HG02884 (cell line): ENCODE results near the gene ITM2B.
"Not testable (repeated sequence)": the region's sequence is repeated elsewhere in the genome, so short reads cannot be mapped to it uniquely, and the experiment has no call there.

Source experiments
- ATAC-seq: cut with Tn5 transposase; IDR thresholded peaks from one replicate; pipeline ENCODE4 v1.9.1; 2021; ENCODE audit warnings: mild to moderate bottlenecking, moderate library complexity; ENCODE audit not compliant: unreplicated experiment

ITM2B gene

GRCh38 chr13:48222358-48223301 is 10.4 kb upstream of the ITM2B start:
- ATAC-seq: no peak

- no peak for ATAC-seq
Observed at GRCh38 chr13:48224701-48225100, 8.3 kb upstream of the ITM2B start.

DNA sequence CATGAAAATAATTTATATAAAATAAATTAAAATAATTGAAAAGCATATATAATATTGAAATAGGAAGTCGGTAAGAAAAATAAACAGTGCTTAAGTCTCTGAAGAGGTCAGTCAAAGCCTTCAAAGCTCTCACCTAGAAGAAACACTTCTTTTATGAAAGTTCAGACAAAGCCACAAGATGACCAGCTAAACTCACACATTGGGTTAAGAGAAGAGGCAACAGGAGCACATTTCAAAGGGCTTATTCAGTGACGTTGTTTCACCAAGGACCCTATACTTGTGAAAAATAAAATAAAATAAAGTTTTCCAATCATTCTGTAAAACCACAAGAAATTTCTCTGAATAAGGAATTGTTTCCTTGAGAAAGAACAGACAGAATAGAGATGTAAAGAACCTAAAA is 2.5 kb upstream of the ITM2B start:
- ATAC-seq: no peak

- ATAC-seq: no peak
Observed at GRCh38 chr13:48231080-48231479, 1.9 kb upstream of the ITM2B start.

GRCh38 chr13:48231933-48232332 is 1.1 kb upstream of the ITM2B start:
- no peak for ATAC-seq

GRCh38 chr13:48232420-48233045 is 473 bp upstream of the ITM2B start:
- no peak for ATAC-seq

- ATAC-seq: no peak
Observed at GRCh38 chr13:48233889-48234488, 983 bp downstream of the ITM2B start.

GRCh38 chr13:48234566-48235340 is 1.7 kb downstream of the ITM2B start:
- ATAC-seq: peak; percentile 63

DNA sequence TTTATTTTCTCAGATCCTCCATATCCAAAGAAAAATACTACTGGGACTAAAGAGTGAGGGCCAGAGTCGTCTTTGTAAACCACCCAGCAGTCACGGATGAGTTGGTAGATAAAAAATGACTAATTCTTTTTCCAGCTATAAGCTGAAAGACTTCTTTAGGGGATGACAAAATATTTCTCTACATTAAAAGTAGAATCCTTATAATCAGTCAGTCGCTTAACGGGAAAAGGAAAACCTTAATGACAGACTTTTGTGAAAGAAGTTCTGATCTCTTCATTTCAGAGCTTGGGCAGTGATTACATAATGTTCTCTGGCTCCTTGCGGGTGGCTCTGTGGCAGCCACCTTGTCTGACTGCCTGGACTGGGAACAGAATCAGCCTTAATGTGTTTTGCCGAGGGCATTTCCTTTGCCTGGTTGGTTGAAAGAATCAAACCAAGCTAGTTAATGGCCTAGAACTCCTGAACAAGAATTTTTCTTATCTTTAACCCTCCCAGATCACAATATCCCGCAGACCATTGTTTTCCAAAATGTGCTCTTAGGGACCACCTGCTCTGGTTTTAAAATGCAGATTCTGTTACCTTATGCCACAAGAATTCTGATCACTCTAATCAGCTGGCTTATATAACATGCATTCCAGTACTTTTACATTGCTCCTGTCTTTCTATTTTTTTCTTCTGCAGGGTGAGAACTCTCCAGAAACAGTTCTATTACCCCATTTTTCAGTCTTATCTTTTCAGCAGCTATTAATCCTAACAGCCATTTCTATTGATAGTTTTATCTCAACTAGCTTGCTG is 2.5 kb downstream of the ITM2B start:
- no peak for ATAC-seq

DNA sequence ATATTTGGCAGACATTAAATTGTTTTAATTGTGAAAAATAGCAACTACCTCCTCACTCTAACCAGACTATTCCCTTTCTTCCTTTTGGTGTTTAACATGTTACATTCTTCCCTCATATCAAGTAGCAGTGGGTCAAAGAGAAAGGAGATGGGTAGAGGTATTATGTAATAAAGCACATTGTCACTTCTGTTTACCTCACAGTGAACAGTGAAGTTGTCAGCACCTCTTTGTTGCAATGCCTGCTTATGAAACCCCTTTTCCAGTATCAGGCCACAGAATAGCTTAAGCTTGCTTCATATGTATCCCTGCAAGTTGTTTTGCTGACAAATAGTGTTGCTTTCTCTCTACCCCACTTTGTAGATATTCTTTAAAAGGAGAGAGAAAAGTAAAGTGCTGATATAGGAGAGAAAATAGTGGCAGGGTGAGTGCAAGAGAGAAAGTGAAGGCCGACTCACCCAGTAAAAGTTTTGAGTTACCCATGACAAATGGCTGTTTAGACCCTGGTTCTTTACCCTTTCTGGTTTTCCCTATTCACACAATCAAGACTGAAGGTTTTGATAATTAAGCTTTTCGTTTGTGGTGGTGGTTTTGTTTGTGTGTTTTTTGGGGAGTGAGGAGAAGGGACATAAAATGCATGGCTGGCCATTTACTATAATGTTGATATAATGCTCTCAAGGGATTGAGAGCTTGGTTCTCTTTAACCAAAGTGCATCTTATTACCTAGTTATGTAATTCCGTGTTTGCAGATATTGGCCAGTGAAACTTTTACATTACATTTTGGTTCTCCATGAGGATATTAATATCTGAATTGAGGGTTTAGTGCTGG is 3.7 kb downstream of the ITM2B start:
- no peak for ATAC-seq

DNA sequence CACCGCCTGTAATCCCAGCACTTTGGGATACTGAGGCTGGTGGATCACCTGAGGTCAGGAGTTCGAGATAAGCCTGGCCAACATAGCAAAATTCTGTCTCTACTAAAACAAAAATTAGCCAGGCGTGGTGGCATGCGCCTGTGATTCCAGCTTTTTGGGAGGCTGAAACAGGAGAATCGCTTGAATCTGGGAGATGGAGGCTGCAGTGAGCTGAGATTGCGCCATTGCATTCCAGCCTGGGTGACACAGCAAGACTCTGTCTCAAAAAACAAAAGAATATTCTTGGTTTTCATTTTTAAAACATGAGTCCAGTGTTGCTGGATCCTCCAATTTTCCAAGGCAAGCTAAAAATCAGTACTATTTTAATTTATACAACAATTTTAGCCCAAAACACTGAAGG is 6.4 kb downstream of the ITM2B start:
- not testable (repeated sequence) for ATAC-seq

- ATAC-seq: no peak
Observed at GRCh38 chr13:48241651-48242050, 8.6 kb downstream of the ITM2B start.

DNA sequence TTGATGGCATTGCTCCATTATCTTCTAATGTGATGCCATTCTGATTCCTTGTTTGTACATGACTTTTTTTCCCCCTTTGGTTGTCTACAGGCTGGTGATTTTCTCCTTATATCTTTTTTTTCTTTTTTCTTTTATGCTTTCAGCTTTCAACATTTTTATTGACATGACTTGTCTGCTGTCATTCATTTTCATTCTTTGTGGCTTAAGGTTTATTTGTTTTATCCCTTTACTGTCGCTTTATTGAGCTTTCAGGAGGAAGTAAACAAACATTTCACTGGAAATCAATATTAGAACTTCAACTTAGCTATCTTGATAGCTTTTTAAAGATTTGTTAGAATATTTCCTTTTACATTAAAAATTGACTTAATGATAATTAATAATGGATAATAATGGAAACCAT is 9.7 kb downstream of the ITM2B start:
- no peak for ATAC-seq

DNA sequence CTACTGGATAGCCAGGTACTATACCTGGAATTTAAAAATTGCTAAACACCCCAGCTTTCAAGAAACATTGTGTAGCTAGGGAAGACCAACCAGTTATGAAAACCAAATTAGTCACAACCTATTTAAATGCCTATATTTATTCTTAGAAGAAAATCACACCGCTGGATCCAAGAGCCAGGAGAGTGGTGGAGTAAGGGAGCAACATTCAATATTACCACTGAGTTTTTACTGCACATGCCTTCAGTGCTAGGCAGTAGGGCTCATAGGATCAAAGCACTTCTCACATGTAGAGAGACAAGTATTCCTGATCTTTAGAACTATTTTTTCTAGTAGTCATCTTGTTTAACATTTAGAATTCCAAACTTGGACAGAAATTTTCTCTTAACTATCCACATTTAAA is 11.2 kb downstream of the ITM2B start:
- no peak for ATAC-seq

DNA sequence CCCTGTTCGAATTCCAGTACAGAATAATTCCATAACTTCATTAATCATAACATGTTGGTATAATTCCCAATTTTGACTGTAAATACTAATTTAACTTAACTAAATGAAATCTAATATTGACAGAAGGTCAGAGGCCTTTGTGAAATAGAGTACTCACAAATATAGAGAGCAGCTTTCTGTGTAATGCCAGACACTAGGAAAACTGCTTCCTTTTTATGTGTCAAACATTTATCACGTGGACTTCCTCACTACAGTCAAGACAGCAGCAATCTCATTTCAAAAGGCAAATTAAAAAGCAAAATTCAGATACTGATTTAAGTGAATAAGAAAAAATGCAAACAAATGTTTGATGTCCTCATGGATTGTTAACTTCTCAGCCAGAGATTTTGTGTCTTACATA is 13.1 kb downstream of the ITM2B start:
- no peak for ATAC-seq

- ATAC-seq: no peak
Observed at GRCh38 chr13:48249018-48249417, 16.0 kb downstream of the ITM2B start.

DNA sequence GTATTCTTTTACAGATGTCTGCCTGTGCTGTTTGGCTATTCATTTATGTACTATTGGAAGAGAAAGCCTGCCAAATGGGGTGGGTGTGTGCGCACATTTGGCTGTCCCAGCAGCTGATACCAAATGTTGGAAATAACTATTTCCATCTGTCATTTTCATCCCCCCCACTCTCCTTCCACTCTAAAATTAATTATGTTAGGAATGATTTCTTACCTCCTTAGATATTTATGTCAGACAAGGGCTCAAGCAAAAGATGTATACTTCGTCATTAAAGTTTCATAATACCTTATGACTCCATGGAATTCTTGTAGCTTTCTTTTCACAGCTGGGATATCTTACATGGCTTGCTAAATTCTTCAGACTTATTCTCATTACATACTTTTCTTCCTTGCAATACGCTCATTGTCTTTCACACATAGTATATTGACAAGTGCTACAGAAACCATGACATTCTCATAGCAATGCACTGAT is 18.6 kb downstream of the ITM2B start:
- ATAC-seq: no peak

GRCh38 chr13:48252176-48252575 is 19.2 kb downstream of the ITM2B start:
- ATAC-seq: no peak

DNA sequence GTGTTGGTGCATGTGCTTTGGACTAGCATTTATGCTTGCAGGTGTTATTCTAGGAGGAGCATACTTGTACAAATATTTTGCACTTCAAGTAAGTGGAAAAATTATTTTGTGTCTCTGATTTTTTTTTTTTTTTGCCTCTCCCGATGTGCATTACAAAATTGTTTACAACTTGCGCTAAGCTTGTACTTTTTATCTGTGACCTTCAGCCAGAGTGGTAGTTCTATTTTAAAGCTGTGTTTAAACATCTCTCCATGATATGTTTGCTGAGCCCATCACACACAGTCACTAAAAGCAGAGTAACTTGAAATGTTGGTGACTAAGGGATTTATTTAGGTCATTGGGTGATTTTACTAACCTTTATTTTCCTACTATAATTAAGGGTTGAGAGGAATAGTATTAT is 20.8 kb downstream of the ITM2B start:
- ATAC-seq: no peak
